Stimulated activated CD8-positive, alpha-beta memory T cell treated with anti-CD3 and anti-CD28 coated beads, Interleukin-7, amount 100 ng/mL, for 24 hours (primary cell): ENCODE data around the gene CAPS.

Experiments used
- DNase-seq: peaks from one replicate; pipeline ENCODE4 v3.0.0-alpha.2; 2020; ENCODE audit warnings: low read depth

CAPS gene

GRCh38 chr19:5910638-5910907 is 3.5 kb upstream of the CAPS start:
- no peak for DNase-seq

DNA sequence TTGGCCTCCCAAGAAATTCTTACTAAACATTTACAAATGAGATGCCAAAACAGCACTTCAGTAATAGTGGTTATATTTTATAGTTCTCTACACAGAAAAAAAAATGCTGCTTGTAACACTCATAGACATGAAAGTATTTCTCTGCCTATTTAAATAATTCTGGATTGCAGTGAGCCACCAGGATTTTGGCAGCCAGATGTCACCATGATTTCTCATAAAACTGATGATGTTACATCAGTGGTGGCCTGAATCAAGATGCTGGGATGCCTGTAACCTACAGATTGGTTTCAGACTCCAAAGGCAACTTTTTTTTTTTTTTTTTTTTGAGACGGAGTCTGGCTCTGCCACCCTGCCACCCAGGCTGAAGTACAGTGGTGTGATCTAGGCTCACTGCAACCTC is 2.7 kb upstream of the CAPS start:
- no peak for DNase-seq

DNA sequence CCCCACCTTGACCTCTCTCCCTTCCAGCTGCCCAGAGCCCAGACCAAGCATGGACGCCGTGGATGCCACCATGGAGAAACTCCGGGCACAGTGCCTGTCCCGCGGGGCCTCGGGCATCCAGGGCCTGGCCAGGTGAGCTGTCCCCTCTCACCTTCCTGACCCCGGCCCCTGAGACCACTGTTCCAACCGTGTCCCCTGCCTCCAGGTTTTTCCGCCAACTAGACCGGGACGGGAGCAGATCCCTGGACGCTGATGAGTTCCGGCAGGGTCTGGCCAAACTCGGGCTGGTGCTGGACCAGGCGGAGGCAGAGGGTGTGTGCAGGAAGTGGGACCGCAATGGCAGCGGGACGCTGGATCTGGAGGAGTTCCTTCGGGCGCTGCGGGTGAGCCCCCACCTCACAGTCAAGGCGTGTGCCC is 312 bp downstream of the CAPS start:
- DNase-seq, result no peak

GRCh38 chr19:5914946-5915781 is 1.1 kb downstream of the CAPS start:
- no peak for DNase-seq

DNA sequence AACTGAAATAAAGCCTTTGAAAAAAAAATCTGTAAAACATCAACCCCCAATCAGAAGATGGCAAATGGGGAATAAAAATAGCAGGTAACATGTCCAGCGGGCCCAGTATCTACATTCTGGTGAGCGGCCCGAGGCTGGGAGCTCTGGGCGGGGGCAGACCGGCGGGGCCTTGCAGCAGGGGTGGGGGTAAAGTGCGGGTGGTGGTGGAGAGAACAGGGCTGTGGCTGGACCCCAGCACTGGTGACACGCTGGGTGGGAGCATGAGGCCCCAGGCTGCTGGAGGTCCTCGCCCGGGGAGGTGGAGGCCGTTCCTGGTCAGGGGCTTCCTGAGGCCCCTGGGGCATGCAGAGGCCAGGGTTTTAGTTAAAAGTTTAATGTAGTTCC is 1.7 kb downstream of the CAPS start:
- no peak for DNase-seq

GRCh38 chr19:5916181-5916708 is 2.2 kb downstream of the CAPS start:
- DNase-seq, result no peak

DNA sequence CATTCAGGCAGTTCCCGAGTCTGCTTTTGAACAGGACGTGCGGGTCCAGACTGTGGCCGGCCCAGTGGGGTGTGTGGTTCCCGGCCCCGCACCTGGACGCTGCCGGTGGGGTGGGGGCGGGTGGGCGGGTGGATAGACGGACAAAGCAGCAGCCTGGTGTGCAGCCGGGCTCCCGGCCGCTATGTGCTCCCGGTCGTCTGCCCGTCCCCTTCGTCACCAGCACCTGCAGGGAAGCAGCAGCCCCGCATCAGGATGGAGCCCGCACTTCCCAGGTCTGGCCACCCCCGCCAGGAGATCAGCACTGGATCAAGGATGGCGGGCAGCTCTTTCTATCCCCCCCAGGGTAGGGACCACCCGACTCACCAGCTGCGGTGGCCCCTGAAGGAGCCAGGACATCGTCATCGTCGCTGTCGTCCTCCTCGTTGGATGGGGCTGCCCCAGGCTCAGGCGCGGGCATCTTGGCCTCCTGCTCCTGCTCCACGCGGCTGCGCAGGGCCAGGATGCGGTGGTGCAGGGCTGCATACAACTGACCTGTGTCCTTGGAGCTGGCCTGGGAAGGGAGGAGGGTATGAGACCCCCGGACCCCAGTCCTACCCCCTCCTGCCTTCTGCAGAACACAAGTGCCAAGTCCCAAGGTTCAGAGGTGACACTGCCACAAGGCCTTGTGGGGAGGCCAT is 3.5 kb downstream of the CAPS start:
- no peak for DNase-seq

GRCh38 chr19:5918463-5919079 is 4.5 kb downstream of the CAPS start:
- DNase-seq, result no peak

GRCh38 chr19:5921516-5922160 is 7.6 kb downstream of the CAPS start:
- no peak for DNase-seq

- DNase-seq, result no peak
These were observed 8.1 kb downstream of the CAPS start for GRCh38 chr19:5922161-5922545.

GRCh38 chr19:5923356-5923755 is 9.3 kb downstream of the CAPS start:
- no peak for DNase-seq

DNA sequence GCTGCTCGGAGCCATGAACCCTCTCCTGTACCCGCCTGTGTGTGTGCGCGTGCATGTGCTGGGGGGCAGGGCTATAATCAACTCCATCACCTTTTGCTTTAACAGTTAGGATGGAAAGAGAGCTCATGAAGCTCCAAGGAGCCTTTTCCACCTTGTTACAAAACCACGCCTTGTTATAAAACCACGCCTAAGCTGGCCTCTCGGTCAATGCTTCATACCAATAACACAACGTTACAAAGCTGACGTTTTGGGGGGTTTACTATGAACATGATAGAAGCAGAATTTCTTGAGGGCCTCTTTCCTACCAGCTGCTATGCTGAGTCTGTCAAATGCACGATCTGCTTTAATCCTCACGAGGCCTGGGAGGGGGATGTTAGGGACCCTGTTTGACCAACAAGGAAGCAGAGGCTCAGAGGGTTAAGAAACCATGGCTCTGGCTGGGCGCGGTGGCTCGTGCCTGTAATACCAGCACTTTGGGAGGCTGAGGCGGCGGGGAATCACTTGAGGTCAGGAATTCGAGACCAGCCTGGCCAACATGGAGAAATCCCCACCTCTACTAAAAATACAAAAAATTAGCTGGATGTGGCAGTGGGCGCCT is 11.9 kb downstream of the CAPS start:
- DNase-seq, result no peak

GRCh38 chr19:5926641-5927440 is 12.8 kb downstream of the CAPS start:
- no peak for DNase-seq

GRCh38 chr19:5927441-5927821 is 13.4 kb downstream of the CAPS start:
- no peak for DNase-seq

DNA sequence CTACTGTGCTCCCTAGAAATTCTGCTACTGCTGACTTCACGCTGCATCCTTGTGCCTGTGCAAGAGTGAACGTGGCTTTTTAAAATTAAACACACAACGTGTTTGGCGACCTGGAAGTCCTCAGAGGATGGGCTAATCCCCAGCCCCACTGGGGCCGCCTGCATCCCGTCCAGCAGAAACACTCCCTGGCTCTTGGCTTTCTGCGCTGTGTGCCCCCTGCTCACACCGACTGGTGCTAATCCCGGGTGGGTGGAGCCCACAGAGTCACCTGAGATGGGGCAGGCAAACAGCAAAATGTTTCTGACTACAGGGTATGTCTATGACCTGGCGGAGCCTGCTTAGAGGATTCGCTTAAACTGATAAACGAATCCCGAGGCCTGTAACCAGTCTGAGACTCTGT is 15.1 kb downstream of the CAPS start:
- no peak for DNase-seq

- DNase-seq, result no peak
These were observed 15.6 kb downstream of the CAPS start for GRCh38 chr19:5929625-5930024.

- DNase-seq, result no peak
These were observed 17.2 kb downstream of the CAPS start for GRCh38 chr19:5931251-5931650.

DNA sequence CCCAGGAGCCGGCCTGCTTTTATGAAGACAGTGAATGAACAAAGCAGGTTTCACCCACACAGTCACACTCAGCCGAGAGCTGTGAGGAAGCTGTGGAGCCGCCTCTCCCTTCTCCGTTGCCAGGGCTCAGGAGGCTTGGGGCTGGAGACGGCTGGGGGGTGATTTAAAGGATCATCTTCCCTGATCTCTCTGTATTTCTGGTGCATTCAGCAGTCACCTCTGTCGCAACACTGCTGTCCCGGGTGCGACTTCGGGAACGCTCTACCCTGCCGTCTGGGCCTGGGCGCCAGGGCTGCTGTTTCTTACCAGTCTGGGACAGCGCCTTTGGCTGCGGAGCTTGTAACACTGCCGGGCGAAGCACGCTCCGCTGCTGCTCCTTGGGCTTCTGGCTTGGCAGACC is 18.1 kb downstream of the CAPS start:
- no peak for DNase-seq

DNA sequence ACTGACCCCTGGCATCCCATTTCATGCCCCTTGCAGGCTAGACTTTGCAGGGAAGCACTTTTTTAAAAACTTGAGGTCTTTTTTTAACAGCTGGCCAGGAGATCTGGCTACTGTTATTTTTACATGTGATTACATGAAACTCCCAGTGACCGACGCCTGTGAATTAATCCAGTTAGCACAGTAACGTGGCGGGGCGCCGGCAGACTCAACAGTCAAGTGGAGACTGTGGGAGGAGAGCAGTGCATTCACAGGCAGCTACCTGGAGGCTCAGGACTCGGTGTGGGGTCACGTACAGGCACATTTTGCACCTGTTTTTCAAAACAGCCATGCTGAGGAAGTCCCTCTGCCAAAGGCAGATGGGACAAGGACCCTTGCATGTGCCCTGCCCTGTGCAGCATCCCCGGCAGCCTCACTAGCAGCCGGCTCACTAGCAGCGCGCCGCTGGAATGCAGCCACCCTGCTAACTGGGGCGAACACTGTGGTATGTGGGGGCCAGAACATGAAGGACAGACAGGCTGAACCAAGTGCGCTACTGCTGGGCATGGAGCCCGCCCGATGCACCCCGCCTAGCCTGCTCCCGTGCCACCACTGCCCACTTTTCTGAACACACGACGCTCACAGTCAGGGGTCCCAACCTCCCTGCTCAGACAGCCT is 18.7 kb downstream of the CAPS start:
- DNase-seq, result no peak

DNA sequence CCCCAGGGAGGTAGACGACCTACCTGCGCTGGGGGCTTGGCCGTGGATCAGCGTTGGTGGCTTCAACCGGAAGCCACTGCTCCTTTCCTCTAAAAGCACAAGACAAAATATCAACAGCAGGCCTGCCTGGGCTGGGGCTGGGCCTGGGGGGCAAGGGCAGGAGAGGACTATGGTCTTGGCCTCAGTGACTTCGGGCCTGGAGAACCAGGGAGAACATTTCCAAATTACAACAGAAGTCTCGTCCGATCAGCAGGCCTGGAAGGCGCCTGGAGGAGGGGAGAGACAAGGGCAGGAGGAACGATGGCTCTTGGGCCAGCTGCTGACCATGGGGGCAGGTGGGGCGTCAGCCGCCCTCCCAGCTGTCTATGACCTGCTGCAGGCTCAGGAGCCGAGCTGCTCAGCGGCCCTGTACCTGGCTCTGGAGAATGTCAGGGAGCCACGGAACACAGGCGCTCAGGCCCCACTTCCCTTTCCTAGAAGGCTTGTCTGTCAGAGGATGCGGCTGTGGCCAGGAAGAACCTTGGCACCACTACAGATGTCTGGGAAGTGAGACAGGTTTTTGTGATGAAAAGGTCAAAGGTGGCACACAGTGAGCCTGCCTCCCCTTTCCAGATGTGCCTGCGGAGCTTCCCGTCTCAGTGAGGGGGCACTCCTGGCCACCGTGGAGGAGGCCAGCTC is 19.5 kb downstream of the CAPS start:
- no peak for DNase-seq

GRCh38 chr19:5934069-5934401 is 20.0 kb downstream of the CAPS start:
- no peak for DNase-seq
